NCI-H1105 treated with DMSO at 0.1 percent for 48 hours (cell line): ENCODE data around the gene CGNL1.

Experiments
- DNase-seq: peaks from one replicate; lab custom pipeline; 2025; lab: John Stamatoyannopoulos, UW

CGNL1 gene

GRCh38 chr15:57422113-57422754 is 45.9 kb downstream of the CGNL1 start:
- DNase-seq = no peak

GRCh38 chr15:57423599-57424140 is 47.4 kb downstream of the CGNL1 start:
- no peak for DNase-seq

- no peak for DNase-seq
These were observed 48.5 kb downstream of the CGNL1 start for GRCh38 chr15:57424628-57425405.

- no peak for DNase-seq
These were observed 49.5 kb downstream of the CGNL1 start for GRCh38 chr15:57425842-57426241.

GRCh38 chr15:57427367-57427821 is 51.1 kb downstream of the CGNL1 start:
- DNase-seq = no peak

GRCh38 chr15:57432141-57432741 is 55.9 kb downstream of the CGNL1 start:
- peak; percentile 92 for DNase-seq

GRCh38 chr15:57436166-57436565 is 59.9 kb downstream of the CGNL1 start:
- no peak for DNase-seq

- no peak for DNase-seq
These were observed 60.7 kb downstream of the CGNL1 start for GRCh38 chr15:57436961-57437360.

GRCh38 chr15:57437564-57437963 is 61.3 kb downstream of the CGNL1 start:
- DNase-seq = no peak

- DNase-seq = no peak
These were observed 61.9 kb downstream of the CGNL1 start for GRCh38 chr15:57438166-57438565.

GRCh38 chr15:57439128-57440027 is 63.1 kb downstream of the CGNL1 start:
- no peak for DNase-seq

GRCh38 chr15:57440167-57440566 is 63.9 kb downstream of the CGNL1 start:
- no peak for DNase-seq

- no peak for DNase-seq
These were observed 64.5 kb downstream of the CGNL1 start for GRCh38 chr15:57440799-57441198.

GRCh38 chr15:57442335-57442734 is 66.0 kb downstream of the CGNL1 start:
- DNase-seq = no peak

- DNase-seq = no peak
These were observed 67.2 kb downstream of the CGNL1 start for GRCh38 chr15:57443486-57443885.

GRCh38 chr15:57444877-57445513 is 68.7 kb downstream of the CGNL1 start:
- DNase-seq = no peak

- no peak for DNase-seq
These were observed 69.6 kb downstream of the CGNL1 start for GRCh38 chr15:57445872-57446271.

- DNase-seq = no peak
These were observed 70.1 kb downstream of the CGNL1 start for GRCh38 chr15:57446393-57446792.

GRCh38 chr15:57451555-57451954 is 75.2 kb downstream of the CGNL1 start:
- no peak for DNase-seq

- DNase-seq = no peak
These were observed 75.9 kb downstream of the CGNL1 start for GRCh38 chr15:57452090-57452754.

- no peak for DNase-seq
These were observed 79.6 kb downstream of the CGNL1 start for GRCh38 chr15:57455929-57456328.
